Metanephros (tissue), 1 donor: ENCODE measurements around the gene IL10RB. TPM values are rescaled to one million over a fixed set of nuclear protein-coding genes. Genes with fewer than 3 reads are reported as not detected.

Source experiments
- total RNA-seq: library from RNA; depleted of rRNA; stranded (reverse); fragments of >200 nt; gene quantifications from one replicate; pipeline ENCODE4 v1.2.3, GENCODE V29; 2014

Gene IL10RB
- total RNA-seq, result 22.9 TPM

GRCh38 chr21:33266050-33266788, at the start of gene IL10RB:
TSS of gene IL10RB (plus strand) at chr21:33266367. CDS start at chr21:33266466, 99 bp downstream.

GRCh38 chr21:33229784-33230544, 36.2 kb upstream of the IL10RB start, which contains the start of gene IFNAR2:
TSS of gene IFNAR2 (plus strand) at chr21:33229938. CDS start at chr21:33241923, 11,985 bp downstream.

DNA sequence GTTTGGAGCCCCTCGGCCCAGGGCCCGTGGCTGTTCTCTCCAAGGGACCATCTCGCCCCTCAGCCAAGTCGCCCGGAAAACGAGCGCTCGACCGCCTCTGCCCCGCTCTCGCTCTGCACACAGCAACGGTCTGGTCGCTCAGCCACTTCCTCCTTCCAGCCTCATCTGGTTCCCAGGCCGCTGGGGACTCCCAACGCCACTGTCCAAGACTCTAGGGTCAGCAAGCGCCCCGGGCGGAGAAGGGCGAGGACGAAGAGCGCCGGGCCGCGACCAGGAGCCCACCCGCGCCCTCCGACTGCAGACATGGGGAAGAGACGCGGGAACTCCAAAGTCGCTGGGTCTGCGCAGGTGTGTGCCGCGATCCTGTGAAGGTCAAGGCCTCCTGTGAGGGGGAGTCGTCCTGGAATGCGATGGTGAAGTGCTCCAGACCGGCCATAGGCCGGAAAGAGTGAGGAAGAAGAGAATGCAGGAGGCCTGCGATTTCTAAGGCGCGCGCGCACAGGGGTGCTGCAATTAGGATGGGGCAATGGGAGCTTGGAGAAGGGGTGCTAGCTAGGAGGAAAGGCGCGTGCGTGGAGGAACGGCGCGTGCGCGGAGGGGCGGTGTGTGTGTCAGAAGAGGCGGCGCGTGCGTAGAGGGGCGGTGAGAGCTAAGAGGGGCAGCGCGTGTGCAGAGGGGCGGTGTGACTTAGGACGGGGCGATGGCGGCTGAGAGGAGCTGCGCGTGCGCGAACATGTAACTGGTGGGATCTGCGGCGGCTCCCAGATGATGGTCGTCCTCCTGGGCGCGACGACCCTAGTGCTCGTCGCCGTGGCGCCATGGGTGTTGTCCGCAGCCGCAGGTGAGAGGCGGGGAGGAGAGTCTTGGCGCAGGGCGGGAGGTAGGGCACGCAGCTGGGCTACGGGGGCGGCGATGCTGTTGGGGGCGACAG, 58.4 kb downstream of the IL10RB start, which contains the start of gene IFNAR1:
Gene IFNAR1 (plus strand): TSS at position 680 of the 931 bp plus-strand sequence. CDS start 86 bp downstream, at position 766.

Other genes starting within 250 kb of the IL10RB start
- gene OLIG2, start 240.4 kb upstream of the IL10RB start, total RNA-seq, result 0.06 TPM
- gene OLIG1, start 196.2 kb upstream of the IL10RB start, total RNA-seq, result 1.8 TPM
- gene IFNAR2, start 36.4 kb upstream of the IL10RB start, total RNA-seq, result 8.7 TPM
- gene IFNAR1, start 58.6 kb downstream of the IL10RB start, total RNA-seq, result 29.8 TPM
- 58.6 TPM for gene IFNGR2, start 137.0 kb downstream of the IL10RB start, total RNA-seq
- 50.4 TPM for gene TMEM50B, start 213.6 kb downstream of the IL10RB start, total RNA-seq
- 2.2 TPM for gene DNAJC28, start 225.3 kb downstream of the IL10RB start, total RNA-seq